Vagina (tissue), 2 donors: Measurements from ENCODE around the gene ARHGAP45. TPM values are rescaled to one million over a fixed set of nuclear protein-coding genes. Genes with fewer than 3 reads are reported as not detected.

ENCODE experiments used
- DNase-seq, 2 donors: peaks; one replicate each; pipeline ENCODE4 v3.0.0-alpha.2; 2017; ENCODE audit errors: extremely low spot score in 2 of 2
- H3K27ac ChIP-seq: fragments of 200-600 bp; sonication (generic); one replicate; pipeline ENCODE4 v1.5.1; 2019
- H3K27me3 ChIP-seq: fragments of 200-600 bp; sonication (generic); one replicate; pipeline ENCODE4 v1.5.1; 2019
- H3K36me3 ChIP-seq, 2 donors: fragments of 200-600 bp; sonication (generic); one replicate each; pipeline ENCODE4 v1.5.1; 2017 to 2019
- H3K4me1 ChIP-seq: fragments of 200-600 bp; sonication (generic); one replicate; pipeline ENCODE4 v1.5.1; 2019
- H3K4me3 ChIP-seq, 2 donors: fragments of 200-600 bp; sonication (generic); 1 replicate in 1 of 2; 2 replicates in 1 of 2; pipeline ENCODE4 v1.5.1; 2016 to 2019
- H3K9me3 ChIP-seq: fragments of 200-600 bp; sonication (generic); one replicate; pipeline ENCODE4 v1.5.1; 2019
- POLR2A ChIP-seq, 2 donors: fragments of 450-650 bp; IDR thresholded peaks; one replicate each; pipeline ENCODE4 v1.6.1; 2017; ENCODE audit warnings: antibody characterized with exemption in 2 of 2, mild to moderate bottlenecking in 2 of 2, moderate library complexity in 2 of 2
- POLR2AphosphoS5 ChIP-seq, 2 donors: sonication (generic); formaldehyde crosslinking; IDR thresholded peaks; one replicate each; pipeline ENCODE4 v1.9.0; 2017; ENCODE audit warnings: antibody characterized with exemption in 2 of 2, mild to moderate bottlenecking in 2 of 2, low read depth in 1 of 2; ENCODE audit not compliant: insufficient read depth in 1 of 2
- intact Hi-C: fragments of 100-400 bp; cut with DNase I; formaldehyde crosslinking; loops from one replicate; pipeline ENCODE4 v1.15.1; 2023
- total RNA-seq: library from RNA; depleted of rRNA; stranded (reverse); fragments of >200 nt; gene quantifications from one replicate; pipeline ENCODE4 v1.2.3, GENCODE V29; 2016
- TF ChIP-seq, protein P1 (sequence below), 3 experiments: fragments of 450-650 bp in 2 of 3; fragments of 200-600 bp in 1 of 3; sonication (generic) in 1 of 3; IDR thresholded peaks; one replicate each; pipeline ENCODE4 v1.5.1; 2017 to 2019; ENCODE audit warnings: antibody characterized with exemption in 3 of 3, mild to moderate bottlenecking in 2 of 3, moderate library complexity in 2 of 3

The ARHGAP45 gene
- total RNA-seq, 1 donor from 2014 or later, result 36.8 TPM

DNA sequence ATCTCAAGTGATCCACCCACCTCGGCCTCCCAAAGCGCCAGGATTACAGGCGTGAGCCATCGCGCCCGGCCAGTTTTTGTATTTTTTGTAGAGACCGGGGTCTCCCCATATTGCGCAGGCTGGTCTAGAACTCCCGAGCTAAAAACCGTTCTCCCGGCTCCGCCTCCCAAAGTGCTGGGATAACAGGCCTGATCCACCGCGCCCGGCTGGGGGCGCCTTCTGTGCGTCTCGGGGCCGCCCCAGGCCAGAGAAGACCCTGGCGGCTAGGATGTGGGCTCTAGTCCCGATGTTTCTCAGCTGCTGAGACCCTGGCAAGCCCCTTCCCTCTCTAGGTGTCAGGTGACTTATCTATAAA, 3.6 kb downstream of the ARHGAP45 start:
- no peaks in the 10 kb centered on the region for H3K9me3 ChIP-seq
- H3K4me3 ChIP-seq, result no peak overlapping the region
- intact Hi-C loops, result no loop called here
- H3K27ac ChIP-seq, result no peak overlapping the region
- H3K27me3 ChIP-seq, result no peaks in the 10 kb centered on the region
- TF ChIP-seq, protein P1, sequence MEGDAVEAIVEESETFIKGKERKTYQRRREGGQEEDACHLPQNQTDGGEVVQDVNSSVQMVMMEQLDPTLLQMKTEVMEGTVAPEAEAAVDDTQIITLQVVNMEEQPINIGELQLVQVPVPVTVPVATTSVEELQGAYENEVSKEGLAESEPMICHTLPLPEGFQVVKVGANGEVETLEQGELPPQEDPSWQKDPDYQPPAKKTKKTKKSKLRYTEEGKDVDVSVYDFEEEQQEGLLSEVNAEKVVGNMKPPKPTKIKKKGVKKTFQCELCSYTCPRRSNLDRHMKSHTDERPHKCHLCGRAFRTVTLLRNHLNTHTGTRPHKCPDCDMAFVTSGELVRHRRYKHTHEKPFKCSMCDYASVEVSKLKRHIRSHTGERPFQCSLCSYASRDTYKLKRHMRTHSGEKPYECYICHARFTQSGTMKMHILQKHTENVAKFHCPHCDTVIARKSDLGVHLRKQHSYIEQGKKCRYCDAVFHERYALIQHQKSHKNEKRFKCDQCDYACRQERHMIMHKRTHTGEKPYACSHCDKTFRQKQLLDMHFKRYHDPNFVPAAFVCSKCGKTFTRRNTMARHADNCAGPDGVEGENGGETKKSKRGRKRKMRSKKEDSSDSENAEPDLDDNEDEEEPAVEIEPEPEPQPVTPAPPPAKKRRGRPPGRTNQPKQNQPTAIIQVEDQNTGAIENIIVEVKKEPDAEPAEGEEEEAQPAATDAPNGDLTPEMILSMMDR (IDR thresholded peaks at IDR 0.05), result no peak
- TF ChIP-seq POLR2A (IDR thresholded peaks at IDR 0.05) (no peak), POLR2AphosphoS5 (IDR thresholded peaks at IDR 0.05; ENCODE audit: insufficient read depth in 1 of 2, low read depth in 1 of 2) (no peak)
- peaks cover 53% of the 10 kb centered on the region for H3K4me1 ChIP-seq
- DNase-seq, result no peak
- no peaks in the 10 kb centered on the region for H3K36me3 ChIP-seq

- intact Hi-C loops, result no loop called here
- H3K4me3 ChIP-seq, result peak overlapping the region in 1 of 2 donors; percentile 33
- H3K4me1 ChIP-seq, result peaks cover 48% of the 10 kb centered on the region
- H3K9me3 ChIP-seq, result no peaks in the 10 kb centered on the region
- no peak for DNase-seq
- H3K36me3 ChIP-seq, result no peaks in the 10 kb centered on the region
- TF ChIP-seq POLR2A (IDR thresholded peaks at IDR 0.05) (no peak), POLR2AphosphoS5 (IDR thresholded peaks at IDR 0.05; ENCODE audit: insufficient read depth in 1 of 2, low read depth in 1 of 2) (no peak)
- TF ChIP-seq, protein P1 (IDR thresholded peaks at IDR 0.05), result no peak
- no peak overlapping the region for H3K27ac ChIP-seq
- H3K27me3 ChIP-seq, result no peaks in the 10 kb centered on the region
Measured at GRCh38 chr19:1070931-1071791, 4.2 kb downstream of the ARHGAP45 start.

GRCh38 chr19:1072371-1073015, 5.5 kb downstream of the ARHGAP45 start:
- Histone ChIP-seq H3K4me3 (no peak overlapping the region), H3K4me1 (peaks cover 39% of the 10 kb centered on the region), H3K27ac (no peak overlapping the region), H3K36me3 (no peaks in the 10 kb centered on the region), H3K9me3 (no peaks in the 10 kb centered on the region), H3K27me3 (no peaks in the 10 kb centered on the region)
- TF ChIP-seq POLR2A (IDR thresholded peaks at IDR 0.05), result no peak
- no peak for TF ChIP-seq POLR2AphosphoS5 (IDR thresholded peaks at IDR 0.05; ENCODE audit: insufficient read depth in 1 of 2, low read depth in 1 of 2)
- TF ChIP-seq, protein P1 (IDR thresholded peaks at IDR 0.05), result no peak
- intact Hi-C loops, result no loop called here
- no peak for DNase-seq

DNA sequence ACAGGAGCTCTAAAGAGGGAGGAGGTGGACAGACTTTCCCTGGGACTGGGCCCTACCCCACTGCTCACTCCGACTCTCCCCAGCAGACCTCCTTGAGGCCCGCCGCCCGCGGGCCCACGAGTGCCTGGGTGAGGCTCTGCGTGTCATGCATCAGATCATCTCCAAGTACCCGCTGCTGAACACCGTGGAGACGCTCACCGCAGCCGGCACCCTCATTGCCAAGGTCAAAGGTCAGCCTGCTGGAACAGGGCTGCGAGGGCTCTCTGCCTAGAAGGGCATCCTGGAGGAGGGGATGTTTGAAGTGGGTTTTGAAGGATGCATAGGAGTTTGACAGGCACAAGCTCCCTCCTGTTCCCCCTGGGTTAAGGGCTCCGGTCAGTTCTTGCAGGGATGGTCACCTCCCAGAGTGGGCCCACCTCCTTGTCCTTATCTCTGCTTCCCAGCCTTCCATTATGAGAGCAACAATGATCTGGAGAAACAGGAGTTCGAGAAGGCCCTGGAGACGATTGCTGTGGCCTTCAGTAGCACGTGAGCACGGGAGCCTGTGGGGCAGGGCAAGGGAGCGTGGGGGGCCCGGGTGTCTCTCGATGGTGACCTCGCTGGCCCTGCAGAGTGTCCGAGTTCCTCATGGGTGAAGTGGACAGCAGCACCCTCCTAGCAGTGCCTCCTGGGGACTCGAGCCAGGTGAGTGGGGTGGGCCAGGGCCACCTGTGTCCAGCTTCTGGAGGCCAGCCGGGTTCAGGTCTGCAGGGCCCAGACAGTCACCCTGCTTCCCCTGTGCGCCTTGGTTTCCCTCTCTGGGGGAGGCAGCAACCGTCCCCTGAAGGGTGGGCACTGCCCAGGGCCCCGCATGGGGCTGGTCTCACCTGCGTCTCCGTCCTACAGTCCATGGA, 6.3 kb downstream of the ARHGAP45 start:
- H3K27me3 ChIP-seq, result no peaks in the 10 kb centered on the region
- no peaks in the 10 kb centered on the region for H3K9me3 ChIP-seq
- no peak for DNase-seq
- no peak overlapping the region for H3K27ac ChIP-seq
- intact Hi-C loops, result no loop called here
- peaks cover 36% of the 10 kb centered on the region for H3K4me1 ChIP-seq
- TF ChIP-seq POLR2A (IDR thresholded peaks at IDR 0.05) (no peak), POLR2AphosphoS5 (IDR thresholded peaks at IDR 0.05; ENCODE audit: insufficient read depth in 1 of 2, low read depth in 1 of 2) (no peak)
- TF ChIP-seq, protein P1 (IDR thresholded peaks at IDR 0.05), result no peak
- H3K36me3 ChIP-seq, result no peaks in the 10 kb centered on the region
- H3K4me3 ChIP-seq, result no peak overlapping the region
